ENCODE measurements around the gene CCL15.

DNA sequence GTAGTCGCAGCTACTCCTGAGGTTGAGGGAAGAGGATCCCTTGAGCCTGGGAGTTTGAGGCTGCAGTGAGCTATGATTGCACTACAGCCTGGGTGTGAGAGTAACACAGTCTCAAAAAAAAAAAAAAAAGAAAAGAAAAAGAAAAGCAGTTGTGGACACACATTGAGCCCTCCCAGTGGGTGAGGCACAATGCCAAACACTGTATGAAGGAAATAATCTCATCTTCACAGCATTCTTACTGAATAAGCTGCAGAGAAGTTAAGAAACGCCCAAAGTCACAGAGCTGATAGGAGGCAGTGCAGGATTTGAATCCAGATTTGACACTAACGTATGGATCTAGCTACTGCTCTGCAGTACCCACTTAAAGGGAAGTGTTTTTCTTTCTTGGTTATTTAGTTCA, 52.0 kb downstream of the CCL15 start:
- TF ChIP-seq POLR2A (IDR thresholded peaks at IDR 0.05) = no peak
- TF ChIP-seq, protein P1, sequence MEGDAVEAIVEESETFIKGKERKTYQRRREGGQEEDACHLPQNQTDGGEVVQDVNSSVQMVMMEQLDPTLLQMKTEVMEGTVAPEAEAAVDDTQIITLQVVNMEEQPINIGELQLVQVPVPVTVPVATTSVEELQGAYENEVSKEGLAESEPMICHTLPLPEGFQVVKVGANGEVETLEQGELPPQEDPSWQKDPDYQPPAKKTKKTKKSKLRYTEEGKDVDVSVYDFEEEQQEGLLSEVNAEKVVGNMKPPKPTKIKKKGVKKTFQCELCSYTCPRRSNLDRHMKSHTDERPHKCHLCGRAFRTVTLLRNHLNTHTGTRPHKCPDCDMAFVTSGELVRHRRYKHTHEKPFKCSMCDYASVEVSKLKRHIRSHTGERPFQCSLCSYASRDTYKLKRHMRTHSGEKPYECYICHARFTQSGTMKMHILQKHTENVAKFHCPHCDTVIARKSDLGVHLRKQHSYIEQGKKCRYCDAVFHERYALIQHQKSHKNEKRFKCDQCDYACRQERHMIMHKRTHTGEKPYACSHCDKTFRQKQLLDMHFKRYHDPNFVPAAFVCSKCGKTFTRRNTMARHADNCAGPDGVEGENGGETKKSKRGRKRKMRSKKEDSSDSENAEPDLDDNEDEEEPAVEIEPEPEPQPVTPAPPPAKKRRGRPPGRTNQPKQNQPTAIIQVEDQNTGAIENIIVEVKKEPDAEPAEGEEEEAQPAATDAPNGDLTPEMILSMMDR (IDR thresholded peaks at IDR 0.05 in 8 of 11, conservative IDR thresholded peaks at IDR 0.05 in 3 of 11) = no peak
- no peak for TF ChIP-seq POLR2AphosphoS5 (IDR thresholded peaks at IDR 0.05)
